ENCODE results near the gene TMTC3.

GRCh38 chr12:88208661-88209060 is 66.6 kb downstream of the TMTC3 start:
- TF ChIP-seq ZNF114 (tag by site-specific recombination; IDR thresholded peaks at IDR 0.05) (no peak), ZNF239 (tag by site-specific recombination; IDR thresholded peaks at IDR 0.05) (no peak), ZNF274 (IDR thresholded peaks at IDR 0.05; ENCODE audit: low read length) (no peak), ZNF274 (tag by site-specific recombination; IDR thresholded peaks at IDR 0.05; ENCODE audit: borderline replicate concordance) (no peak), REST (tag by site-specific recombination; IDR thresholded peaks at IDR 0.05) (no peak), ZNF639 (tag by site-specific recombination; IDR thresholded peaks at IDR 0.05) (no peak), ZBTB7A (tag by site-specific recombination; IDR thresholded peaks at IDR 0.05; ENCODE audit: low read depth) (no peak), ZBTB17 (tag by site-specific recombination; IDR thresholded peaks at IDR 0.05) (no peak), KLF10 (tag by site-specific recombination; IDR thresholded peaks at IDR 0.05) (no peak), YY1 (tag by site-specific recombination; IDR thresholded peaks at IDR 0.05) (no peak), REPIN1 (tag by site-specific recombination; IDR thresholded peaks at IDR 0.05; ENCODE audit: low read depth) (no peak), PRDM6 (tag by site-specific recombination; IDR thresholded peaks at IDR 0.05) (no peak)
- TF ChIP-seq, protein P1, sequence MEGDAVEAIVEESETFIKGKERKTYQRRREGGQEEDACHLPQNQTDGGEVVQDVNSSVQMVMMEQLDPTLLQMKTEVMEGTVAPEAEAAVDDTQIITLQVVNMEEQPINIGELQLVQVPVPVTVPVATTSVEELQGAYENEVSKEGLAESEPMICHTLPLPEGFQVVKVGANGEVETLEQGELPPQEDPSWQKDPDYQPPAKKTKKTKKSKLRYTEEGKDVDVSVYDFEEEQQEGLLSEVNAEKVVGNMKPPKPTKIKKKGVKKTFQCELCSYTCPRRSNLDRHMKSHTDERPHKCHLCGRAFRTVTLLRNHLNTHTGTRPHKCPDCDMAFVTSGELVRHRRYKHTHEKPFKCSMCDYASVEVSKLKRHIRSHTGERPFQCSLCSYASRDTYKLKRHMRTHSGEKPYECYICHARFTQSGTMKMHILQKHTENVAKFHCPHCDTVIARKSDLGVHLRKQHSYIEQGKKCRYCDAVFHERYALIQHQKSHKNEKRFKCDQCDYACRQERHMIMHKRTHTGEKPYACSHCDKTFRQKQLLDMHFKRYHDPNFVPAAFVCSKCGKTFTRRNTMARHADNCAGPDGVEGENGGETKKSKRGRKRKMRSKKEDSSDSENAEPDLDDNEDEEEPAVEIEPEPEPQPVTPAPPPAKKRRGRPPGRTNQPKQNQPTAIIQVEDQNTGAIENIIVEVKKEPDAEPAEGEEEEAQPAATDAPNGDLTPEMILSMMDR (tag by site-specific recombination; IDR thresholded peaks at IDR 0.05) = no peak
- TF ChIP-seq, protein P2, sequence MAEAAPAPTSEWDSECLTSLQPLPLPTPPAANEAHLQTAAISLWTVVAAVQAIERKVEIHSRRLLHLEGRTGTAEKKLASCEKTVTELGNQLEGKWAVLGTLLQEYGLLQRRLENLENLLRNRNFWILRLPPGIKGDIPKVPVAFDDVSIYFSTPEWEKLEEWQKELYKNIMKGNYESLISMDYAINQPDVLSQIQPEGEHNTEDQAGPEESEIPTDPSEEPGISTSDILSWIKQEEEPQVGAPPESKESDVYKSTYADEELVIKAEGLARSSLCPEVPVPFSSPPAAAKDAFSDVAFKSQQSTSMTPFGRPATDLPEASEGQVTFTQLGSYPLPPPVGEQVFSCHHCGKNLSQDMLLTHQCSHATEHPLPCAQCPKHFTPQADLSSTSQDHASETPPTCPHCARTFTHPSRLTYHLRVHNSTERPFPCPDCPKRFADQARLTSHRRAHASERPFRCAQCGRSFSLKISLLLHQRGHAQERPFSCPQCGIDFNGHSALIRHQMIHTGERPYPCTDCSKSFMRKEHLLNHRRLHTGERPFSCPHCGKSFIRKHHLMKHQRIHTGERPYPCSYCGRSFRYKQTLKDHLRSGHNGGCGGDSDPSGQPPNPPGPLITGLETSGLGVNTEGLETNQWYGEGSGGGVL (tag by site-specific recombination; IDR thresholded peaks at IDR 0.05) = no peak
